IMR-90 (cell line): Measurements from ENCODE around the gene LOXL3. TPM values are rescaled to one million over a fixed set of nuclear protein-coding genes. Genes with fewer than 3 reads are reported as not detected.

Source experiments
- ATAC-seq: fragments of 200-7000 bp; cut with Tn5 transposase; 2 replicates; pipeline ENCODE4 v1.9.1; 2020; ENCODE audit warnings: low read depth, mild to moderate bottlenecking, moderate library complexity
- BruUV-seq: library from RNA; stranded (reverse); fragments of 400-500 nt; replicated peaks from 2 replicates; lab custom pipeline; 2021; lab: Mats Ljungman, UMichigan
- CTCF ChIA-PET: fragments of 300-600 bp; formaldehyde crosslinking; extraction: SDS; loops from one replicate; lab custom pipeline; 2021; ENCODE audit warnings: antibody characterized with exemption; lab: Yijun Ruan, JAX
- POLR2A ChIA-PET: fragments of 300-600 bp; sonication (Branson Sonifier 250); formaldehyde crosslinking; loops from one replicate; lab custom pipeline; 2022; ENCODE audit warnings: antibody characterized with exemption; ENCODE audit not compliant: unreplicated experiment; lab: Charles Lee
- DNase-seq: peaks from one replicate; pipeline ENCODE4 v3.0.0; 2013
- H2AFZ ChIP-seq: replicated peaks from 2 replicates; pipeline ENCODE3; 2013; ENCODE audit warnings: low read length, mild to moderate bottlenecking; ENCODE audit not compliant: poor library complexity
- H2AK5ac ChIP-seq: 2 replicates; pipeline ENCODE4 v1.6.1; 2013; ENCODE audit warnings: low read depth, low read length, inconsistent platforms
- H2AK9ac ChIP-seq: replicated peaks from 2 replicates; pipeline ENCODE3; 2013; ENCODE audit warnings: mild to moderate bottlenecking, low read depth, low read length, moderate library complexity; ENCODE audit not compliant: poor library complexity
- H2BK120ac ChIP-seq: 2 replicates; pipeline ENCODE4 v1.6.1; 2013; ENCODE audit warnings: low read depth, low read length, inconsistent platforms
- H2BK15ac ChIP-seq: 3 replicates; pipeline ENCODE4 v1.6.1; 2013; ENCODE audit warnings: low read depth, low read length, inconsistent platforms
- H2BK20ac ChIP-seq: 2 replicates; pipeline ENCODE4 v1.6.1; 2013; ENCODE audit warnings: low read depth, mild to moderate bottlenecking, inconsistent platforms, low read length, moderate library complexity
- H2BK5ac ChIP-seq: 2 replicates; pipeline ENCODE4 v1.6.1; 2013; ENCODE audit warnings: mild to moderate bottlenecking, low read depth, low read length, inconsistent platforms; ENCODE audit not compliant: poor library complexity, severe bottlenecking
- H3K14ac ChIP-seq: replicated peaks from 2 replicates; pipeline ENCODE4 v1.6.1; 2013; ENCODE audit warnings: low read depth, low read length, inconsistent platforms
- H3K18ac ChIP-seq: 2 replicates; pipeline ENCODE4 v1.6.1; 2013; ENCODE audit warnings: low read depth, low read length, control low read depth
- H3K23ac ChIP-seq: 2 replicates; pipeline ENCODE4 v1.6.1; 2013; ENCODE audit warnings: low read depth, low read length, inconsistent platforms
- H3K27ac ChIP-seq: 2 replicates; pipeline ENCODE4 v1.5.1; 2013; ENCODE audit warnings: mild to moderate bottlenecking, control low read depth, low read length; ENCODE audit not compliant: insufficient read depth
- H3K27me3 ChIP-seq: 2 replicates; pipeline ENCODE4 v1.6.1; 2013; ENCODE audit warnings: low read length; ENCODE audit not compliant: control insufficient read depth, insufficient read depth
- H3K36me3 ChIP-seq: 2 replicates; pipeline ENCODE4 v1.6.1; 2013; ENCODE audit warnings: low read length, mixed read lengths; ENCODE audit not compliant: control insufficient read depth, insufficient read depth
- H3K4ac ChIP-seq: 2 replicates; pipeline ENCODE4 v1.6.1; 2013; ENCODE audit warnings: low read depth, low read length, inconsistent platforms
- H3K4me1 ChIP-seq: 2 replicates; pipeline ENCODE4 v1.6.1; 2013; ENCODE audit warnings: low read length, mixed read lengths; ENCODE audit not compliant: control insufficient read depth, insufficient read depth
- H3K4me2 ChIP-seq: 2 replicates; pipeline ENCODE4 v1.6.1; 2013; ENCODE audit warnings: low read depth, mild to moderate bottlenecking, control low read depth, low read length, moderate library complexity
- H3K4me3 ChIP-seq: 2 replicates; pipeline ENCODE4 v1.5.1; 2013; ENCODE audit warnings: low read depth, mild to moderate bottlenecking, control low read depth, low read length, moderate library complexity; ENCODE audit not compliant: insufficient read depth
- H3K56ac ChIP-seq: 2 replicates; pipeline ENCODE4 v1.6.1; 2013; ENCODE audit warnings: low read length, inconsistent platforms; ENCODE audit not compliant: insufficient read depth; ENCODE audit errors: extremely low read depth
- H3K79me1 ChIP-seq, 2 experiments: 2 replicates each; pipeline ENCODE4 v1.6.1; 2013; ENCODE audit warnings: low read length in 2 of 2, inconsistent platforms in 1 of 2, low read depth in 1 of 2
- H3K9ac ChIP-seq: 2 replicates; pipeline ENCODE4 v1.6.1; 2013; ENCODE audit warnings: low read depth, low read length, control low read depth
- H3K9me1 ChIP-seq: 2 replicates; pipeline ENCODE4 v1.6.1; 2013; ENCODE audit warnings: low read length, inconsistent platforms; ENCODE audit not compliant: insufficient read depth
- H3K9me3 ChIP-seq: 2 replicates; pipeline ENCODE4 v1.6.1; 2013; ENCODE audit warnings: low read length; ENCODE audit not compliant: control insufficient read depth, insufficient read depth
- H4K20me1 ChIP-seq: 2 replicates; pipeline ENCODE4 v1.6.1; 2013; ENCODE audit warnings: low read length, inconsistent platforms; ENCODE audit not compliant: insufficient read depth
- H4K5ac ChIP-seq: 2 replicates; pipeline ENCODE4 v1.6.1; 2013; ENCODE audit warnings: mild to moderate bottlenecking, low read depth, low read length, control low read depth
- H4K8ac ChIP-seq, 2 experiments: 2 replicates each; pipeline ENCODE4 v1.6.1; 2013; ENCODE audit warnings: low read depth in 2 of 2, low read length in 2 of 2, control low read depth in 1 of 2, inconsistent platforms in 1 of 2
- H4K91ac ChIP-seq: 2 replicates; pipeline ENCODE4 v1.6.1; 2013; ENCODE audit warnings: low read depth, low read length, inconsistent platforms; ENCODE audit not compliant: insufficient read depth
- BHLHE40 ChIP-seq: fragments of 150-350 bp; IDR thresholded peaks from 2 replicates; pipeline ENCODE4 v1.6.1; 2016; ENCODE audit warnings: mild to moderate bottlenecking, low read depth, low read length
- CEBPB ChIP-seq: IDR thresholded peaks from 2 replicates; pipeline ENCODE4 v1.6.1; 2012; ENCODE audit warnings: low read depth, low read length, improper control_type of control experiment
- CHD1 ChIP-seq: IDR thresholded peaks from 2 replicates; pipeline ENCODE4 v1.6.1; 2012; ENCODE audit warnings: low read depth, low read length, improper control_type of control experiment
- FOS ChIP-seq: fragments of 150-350 bp; IDR thresholded peaks from 2 replicates; pipeline ENCODE4 v1.6.1; 2016; ENCODE audit warnings: low read depth, low read length
- MAFK ChIP-seq: IDR thresholded peaks from 2 replicates; pipeline ENCODE4 v1.6.1; 2012; ENCODE audit warnings: low read depth, low read length, improper control_type of control experiment
- MAZ ChIP-seq: IDR thresholded peaks from 2 replicates; pipeline ENCODE4 v1.6.1; 2012; ENCODE audit warnings: low read depth, mild to moderate bottlenecking, low read length, improper control_type of control experiment, moderate library complexity, borderline replicate concordance
- MXI1 ChIP-seq: IDR thresholded peaks from 2 replicates; pipeline ENCODE4 v1.6.1; 2012; ENCODE audit warnings: low read depth, mild to moderate bottlenecking, low read length, moderate library complexity, borderline replicate concordance
- NFE2L2 ChIP-seq: fragments of 150-350 bp; IDR thresholded peaks from 2 replicates; pipeline ENCODE4 v1.6.1; 2016; ENCODE audit warnings: low read depth, mild to moderate bottlenecking, low read length
- POLR2A ChIP-seq: IDR thresholded peaks from 2 replicates; pipeline ENCODE4 v1.6.1; 2012; ENCODE audit warnings: mild to moderate bottlenecking, low read depth, low read length
- RAD21 ChIP-seq: IDR thresholded peaks from 2 replicates; pipeline ENCODE4 v1.6.1; 2012; ENCODE audit warnings: low read length, improper control_type of control experiment
- RCOR1 ChIP-seq: IDR thresholded peaks from 2 replicates; pipeline ENCODE4 v1.6.1; 2012; ENCODE audit warnings: mild to moderate bottlenecking, low read length, improper control_type of control experiment; ENCODE audit not compliant: insufficient replicate concordance
- RFX5 ChIP-seq: IDR thresholded peaks from 2 replicates; pipeline ENCODE4 v1.8.0; 2012; ENCODE audit warnings: low read depth, mild to moderate bottlenecking, low read length, moderate library complexity
- SMC3 ChIP-seq: fragments of 150-350 bp; IDR thresholded peaks from 2 replicates; pipeline ENCODE4 v1.6.1; 2016; ENCODE audit warnings: low read depth, mild to moderate bottlenecking, antibody characterized with exemption, low read length, moderate library complexity
- WGBS, 2 experiments: methylation state at CpG; one replicate each; pipeline versions ENCODE4 v1.1.5 to v1.1.7; 2013; ENCODE audit warnings: missing lambda C conversion rate in 2 of 2; ENCODE audit not compliant: insufficient read length in 1 of 2; ENCODE audit errors: extremely low coverage in 2 of 2; 5-methylcytosine and 5-hydroxymethylcytosine counted together
- dilution Hi-C: fragments of 300-500 bp; cut with HindIII; formaldehyde crosslinking; loops from one replicate; pipeline ENCODE4 v1.14.3; 2018; ENCODE audit warnings: low sequenced_read_pairs; ENCODE audit not compliant: unreplicated experiment
- in situ Hi-C: fragments of 300-500 bp; cut with MboI; formaldehyde crosslinking; loops from 3 replicates; pipeline ENCODE4 v1.14.3; 2019; ENCODE audit warnings: low sequenced_read_pairs, inconsistent platforms, mixed read lengths
- intact Hi-C: fragments of 100-400 bp; cut with micrococcal nuclease; formaldehyde crosslinking; loops from 2 replicates; pipeline ENCODE4 v1.10.0; 2022
- polyA plus RNA-seq, 3 experiments: library from polyadenylated mRNA; depleted of rRNA; stranded (reverse); fragments of >200 nt; gene quantifications; 2 replicates each; pipeline ENCODE4 v1.2.3, GENCODE V29; 2012; ENCODE audit warnings: low replicate concordance in 1 of 3
- total RNA-seq: library from RNA; depleted of rRNA; stranded (reverse); fragments of >200 nt; gene quantifications from 2 replicates; pipeline ENCODE4 v1.2.3, GENCODE V29; 2012
- TF ChIP-seq, protein P1 (sequence below): fragments of 150-350 bp; IDR thresholded peaks from 2 replicates; pipeline ENCODE4 v1.6.1; 2017; ENCODE audit warnings: mild to moderate bottlenecking, antibody characterized with exemption, low read length, low read depth
- TF ChIP-seq, protein P2 (sequence below): fragments of 150-350 bp; IDR thresholded peaks from 2 replicates; pipeline ENCODE4 v1.6.1; 2016; ENCODE audit warnings: low read depth, mild to moderate bottlenecking, low read length, moderate library complexity, borderline replicate concordance
- TF ChIP-seq, protein P3 (sequence below): conservative IDR thresholded peaks from 2 replicates; pipeline ENCODE4 v1.5.1; 2012; ENCODE audit warnings: mild to moderate bottlenecking, low read depth, low read length, improper control_type of control experiment

The LOXL3 gene
- total and polyA plus RNA-seq, 2 of the 4 experiments (the other 2 are of a cell fraction): 17.9 to 23.4 TPM

DNA sequence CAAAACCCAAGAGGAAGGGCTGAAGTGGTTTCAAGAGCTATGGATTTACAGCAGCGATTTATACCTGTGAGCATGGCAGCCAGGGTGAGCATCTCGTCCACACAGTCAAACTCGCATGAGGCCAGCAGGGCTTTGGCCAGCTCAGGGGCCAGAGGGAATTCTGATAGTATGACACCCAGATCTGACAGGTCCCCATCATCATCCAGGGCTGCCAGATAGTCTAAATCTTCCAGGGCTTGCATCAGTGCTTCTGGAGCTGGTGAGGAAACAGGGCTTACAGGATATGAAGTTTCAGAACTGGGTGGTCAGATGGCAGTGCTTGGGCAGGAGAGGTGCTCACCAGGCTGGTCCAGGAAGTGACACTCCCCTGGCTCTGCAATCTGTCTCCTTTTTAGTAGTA, 31.2 kb downstream of the LOXL3 start:
- peaks cover 6 to 15% of the 10 kb centered on the region in 2 experiments; a peak in 2 of 4 replicates for H3K79me1 ChIP-seq
- DNase-seq: no peak
- H3K14ac ChIP-seq: no peak overlapping the region
- no peak overlapping the region for H3K18ac ChIP-seq
- no peak overlapping the region for H3K9ac ChIP-seq
- H3K4ac ChIP-seq: no peak overlapping the region
- no peak overlapping the region for H3K4me2 ChIP-seq
- TF ChIP-seq, protein P1, sequence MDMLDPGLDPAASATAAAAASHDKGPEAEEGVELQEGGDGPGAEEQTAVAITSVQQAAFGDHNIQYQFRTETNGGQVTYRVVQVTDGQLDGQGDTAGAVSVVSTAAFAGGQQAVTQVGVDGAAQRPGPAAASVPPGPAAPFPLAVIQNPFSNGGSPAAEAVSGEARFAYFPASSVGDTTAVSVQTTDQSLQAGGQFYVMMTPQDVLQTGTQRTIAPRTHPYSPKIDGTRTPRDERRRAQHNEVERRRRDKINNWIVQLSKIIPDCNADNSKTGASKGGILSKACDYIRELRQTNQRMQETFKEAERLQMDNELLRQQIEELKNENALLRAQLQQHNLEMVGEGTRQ: no peak
- TF ChIP-seq RFX5: no peak
- no peak for TF ChIP-seq POLR2A
- no peak for TF ChIP-seq RCOR1
- TF ChIP-seq MXI1: no peak
- no peak for TF ChIP-seq SMC3
- TF ChIP-seq MAZ: no peak
- TF ChIP-seq, protein P2, sequence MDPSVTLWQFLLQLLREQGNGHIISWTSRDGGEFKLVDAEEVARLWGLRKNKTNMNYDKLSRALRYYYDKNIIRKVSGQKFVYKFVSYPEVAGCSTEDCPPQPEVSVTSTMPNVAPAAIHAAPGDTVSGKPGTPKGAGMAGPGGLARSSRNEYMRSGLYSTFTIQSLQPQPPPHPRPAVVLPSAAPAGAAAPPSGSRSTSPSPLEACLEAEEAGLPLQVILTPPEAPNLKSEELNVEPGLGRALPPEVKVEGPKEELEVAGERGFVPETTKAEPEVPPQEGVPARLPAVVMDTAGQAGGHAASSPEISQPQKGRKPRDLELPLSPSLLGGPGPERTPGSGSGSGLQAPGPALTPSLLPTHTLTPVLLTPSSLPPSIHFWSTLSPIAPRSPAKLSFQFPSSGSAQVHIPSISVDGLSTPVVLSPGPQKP: no peak
- no peak for TF ChIP-seq CHD1
- no peak for TF ChIP-seq RAD21
- no peak for TF ChIP-seq FOS
- TF ChIP-seq BHLHE40: no peak
- TF ChIP-seq, protein P3, sequence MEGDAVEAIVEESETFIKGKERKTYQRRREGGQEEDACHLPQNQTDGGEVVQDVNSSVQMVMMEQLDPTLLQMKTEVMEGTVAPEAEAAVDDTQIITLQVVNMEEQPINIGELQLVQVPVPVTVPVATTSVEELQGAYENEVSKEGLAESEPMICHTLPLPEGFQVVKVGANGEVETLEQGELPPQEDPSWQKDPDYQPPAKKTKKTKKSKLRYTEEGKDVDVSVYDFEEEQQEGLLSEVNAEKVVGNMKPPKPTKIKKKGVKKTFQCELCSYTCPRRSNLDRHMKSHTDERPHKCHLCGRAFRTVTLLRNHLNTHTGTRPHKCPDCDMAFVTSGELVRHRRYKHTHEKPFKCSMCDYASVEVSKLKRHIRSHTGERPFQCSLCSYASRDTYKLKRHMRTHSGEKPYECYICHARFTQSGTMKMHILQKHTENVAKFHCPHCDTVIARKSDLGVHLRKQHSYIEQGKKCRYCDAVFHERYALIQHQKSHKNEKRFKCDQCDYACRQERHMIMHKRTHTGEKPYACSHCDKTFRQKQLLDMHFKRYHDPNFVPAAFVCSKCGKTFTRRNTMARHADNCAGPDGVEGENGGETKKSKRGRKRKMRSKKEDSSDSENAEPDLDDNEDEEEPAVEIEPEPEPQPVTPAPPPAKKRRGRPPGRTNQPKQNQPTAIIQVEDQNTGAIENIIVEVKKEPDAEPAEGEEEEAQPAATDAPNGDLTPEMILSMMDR: no peak
- no peak for TF ChIP-seq NFE2L2
- no peak for TF ChIP-seq CEBPB
- TF ChIP-seq MAFK: no peak
- no peak overlapping the region for H2BK120ac ChIP-seq
- no peak overlapping the region for H2AK5ac ChIP-seq
- no peak overlapping the region for H4K91ac ChIP-seq
- ChIA-PET POLR2A (no interaction called here), CTCF (no interaction called here)
- WGBS, 2 experiments: 100% methylated on average over 1 of the region's 3 CpGs; no CpG with 5 or more reads in 1 of the 2 experiments
- no peak overlapping the region for H2BK15ac ChIP-seq
- dilution Hi-C loops: no loop called here
- no peak overlapping the region for H2BK20ac ChIP-seq
- H3K56ac ChIP-seq: no peak overlapping the region
- no peak overlapping the region for H3K23ac ChIP-seq
- in situ Hi-C loops: no loop called here
- no peak overlapping the region for H3K4me3 ChIP-seq
- H4K8ac ChIP-seq: no peak overlapping the region
- H2AFZ ChIP-seq: no peak overlapping the region
- H2AK9ac ChIP-seq: no peak overlapping the region
- H3K9me3 ChIP-seq: peaks cover 2% of the 10 kb centered on the region; the same call in 1 of the 2 replicates
- H4K5ac ChIP-seq: no peak overlapping the region
- H3K4me1 ChIP-seq: no peaks in the 10 kb centered on the region
- no peak overlapping the region for H2BK5ac ChIP-seq
- BruUV-seq: no TSS peak
- intact Hi-C loops: no loop called here
- 0 out of 2 replicates have a peak, but pooled peaks cover 3% of the 10 kb centered on the region for H4K20me1 ChIP-seq
- H3K9me1 ChIP-seq: peaks cover 2% of the 10 kb centered on the region
- H3K27me3 ChIP-seq: peaks cover 48% of the 10 kb centered on the region
- H3K27ac ChIP-seq: no peak overlapping the region
- ATAC-seq: no peak
- peaks cover 20% of the 10 kb centered on the region for H3K36me3 ChIP-seq
